ENCODE results near the gene IFT27.
"Not testable (repeated sequence)": the region's sequence is repeated elsewhere in the genome, so short reads cannot be mapped to it uniquely, and the experiment has no call there.

Gene IFT27

GRCh38 chr22:36765131-36765942 is 10.6 kb downstream of the IFT27 start:
- no peak for DNase-seq (ENCODE audit: low read depth)

GRCh38 chr22:36764641-36765040 is 11.3 kb downstream of the IFT27 start:
- DNase-seq (ENCODE audit: low read depth), result no peak

DNA sequence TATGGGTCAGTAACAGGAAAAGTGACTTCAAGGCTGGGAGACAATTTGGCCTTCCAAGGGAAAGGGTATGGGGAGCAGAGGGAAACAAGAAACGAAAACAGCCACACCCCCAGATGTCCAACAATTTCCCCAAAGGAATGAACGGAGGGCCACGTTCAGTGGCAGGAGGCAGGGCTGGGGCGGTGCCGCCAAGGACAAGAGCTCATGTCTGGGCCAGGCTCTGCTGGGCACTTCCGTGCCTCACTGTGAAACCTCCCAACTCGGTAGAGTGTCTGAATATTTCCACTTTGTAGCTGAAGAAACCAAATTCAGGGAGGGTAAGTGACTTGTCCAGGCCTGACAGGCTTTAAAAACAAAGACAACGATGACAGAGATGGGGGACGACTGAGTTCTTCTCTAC is 11.9 kb downstream of the IFT27 start:
- no peak for DNase-seq (ENCODE audit: low read depth)

- DNase-seq (ENCODE audit: low read depth), result no peak
Measured at GRCh38 chr22:36763576-36763975, 12.3 kb downstream of the IFT27 start.

GRCh38 chr22:36762687-36763260 is 13.1 kb downstream of the IFT27 start:
- no peak for DNase-seq (ENCODE audit: low read depth)

GRCh38 chr22:36761553-36762240 is 14.2 kb downstream of the IFT27 start:
- DNase-seq (ENCODE audit: low read depth), result no peak

DNA sequence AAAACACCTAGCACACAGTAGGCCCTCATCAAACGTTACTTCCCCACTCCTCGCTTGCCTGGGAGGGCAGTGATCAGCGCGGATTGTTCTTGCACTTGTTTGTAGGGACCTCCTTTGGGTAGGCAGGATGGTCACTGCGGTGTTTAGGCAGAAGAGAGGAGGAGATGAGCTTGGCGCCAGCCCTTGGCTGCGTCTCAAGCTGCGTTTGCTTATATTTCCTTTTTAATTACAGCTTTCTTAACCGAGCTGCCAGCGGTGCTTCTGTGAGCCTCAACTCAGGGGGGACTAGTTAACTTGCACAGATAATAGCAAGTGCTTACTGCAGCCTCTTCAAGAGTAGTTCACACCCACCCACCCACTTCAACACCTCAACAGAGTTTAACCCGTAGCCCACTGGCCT is 15.1 kb downstream of the IFT27 start:
- no peak for DNase-seq (ENCODE audit: low read depth)

- DNase-seq (ENCODE audit: low read depth), result no peak
Measured at GRCh38 chr22:36759481-36760159, 16.3 kb downstream of the IFT27 start.

- DNase-seq (ENCODE audit: low read depth), result no peak
Measured at GRCh38 chr22:36758792-36759271, 17.1 kb downstream of the IFT27 start.

DNA sequence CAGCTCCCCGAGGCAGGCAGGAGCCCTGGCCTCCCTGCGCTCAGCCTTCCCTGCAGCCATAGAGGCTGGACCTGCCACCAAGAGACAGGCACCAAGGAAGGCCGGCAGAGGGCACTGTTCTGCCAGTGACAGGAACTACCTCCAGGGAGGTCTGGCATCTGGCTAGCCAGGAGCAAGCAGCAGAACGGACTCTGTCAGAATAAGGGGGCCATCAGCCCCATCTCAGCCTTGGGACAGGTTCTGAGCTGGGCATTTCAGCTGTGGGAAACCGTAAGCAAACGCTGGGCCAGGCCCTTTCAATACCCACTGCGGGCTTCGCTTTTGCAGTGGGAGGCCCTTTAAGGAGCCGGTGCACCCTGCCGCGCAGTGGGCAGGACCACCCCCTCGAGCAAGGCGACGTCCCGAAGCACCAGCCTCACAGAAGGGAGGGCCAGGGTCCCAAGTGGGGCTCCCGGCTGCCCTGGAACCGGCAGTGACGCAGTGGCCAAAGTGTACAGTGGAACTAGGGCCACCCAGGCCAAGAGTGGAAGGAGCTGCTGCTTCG is 18.2 kb downstream of the IFT27 start:
- peak; percentile 71 for DNase-seq (ENCODE audit: low read depth)

- DNase-seq (ENCODE audit: low read depth), result no peak
Measured at GRCh38 chr22:36756746-36757655, 18.9 kb downstream of the IFT27 start.

DNA sequence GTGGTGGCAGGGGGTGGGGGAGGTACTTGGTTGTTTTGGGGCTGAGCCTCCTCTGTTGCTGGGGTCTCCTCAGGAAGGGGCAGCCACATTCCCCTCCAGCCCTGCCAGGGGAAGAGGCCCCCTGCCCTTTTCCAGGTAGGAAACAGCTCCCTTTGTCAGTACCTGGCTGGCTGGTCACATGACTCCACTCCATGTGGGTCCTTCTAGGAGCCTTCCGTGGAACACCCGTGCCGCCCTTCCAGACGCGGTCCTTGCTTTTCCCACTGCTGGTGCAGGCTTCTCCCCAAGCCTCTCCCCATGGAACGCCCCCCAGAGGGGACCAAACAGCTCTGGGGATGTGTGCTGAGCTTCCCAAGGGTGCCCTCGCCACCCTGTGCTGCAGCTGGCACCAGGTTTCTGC is 19.9 kb downstream of the IFT27 start:
- no peak for DNase-seq (ENCODE audit: low read depth)

DNA sequence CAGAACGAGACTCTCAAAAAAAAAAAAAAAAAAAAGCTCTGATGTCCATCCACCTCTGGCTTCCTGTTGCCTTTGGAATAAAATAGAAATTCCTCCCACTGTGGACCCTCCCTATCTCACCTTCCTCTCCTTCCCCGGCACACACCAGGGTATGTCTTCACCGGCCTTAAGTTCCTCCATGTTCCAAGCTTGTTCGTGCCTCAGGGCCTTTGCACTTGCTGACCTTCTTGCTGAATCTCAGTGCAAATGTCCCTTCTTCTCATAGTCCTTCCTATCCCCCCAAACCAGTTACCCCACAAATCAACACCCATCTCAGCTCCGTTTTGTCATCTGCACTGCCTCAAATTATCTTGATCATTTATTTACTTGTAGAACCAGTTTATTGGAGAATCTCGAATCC is 20.6 kb downstream of the IFT27 start:
- DNase-seq (ENCODE audit: low read depth), result no peak

- DNase-seq (ENCODE audit: low read depth), result not testable (repeated sequence)
Measured at GRCh38 chr22:36754881-36755280, 21.0 kb downstream of the IFT27 start.

GRCh38 chr22:36753916-36754315 is 22.0 kb downstream of the IFT27 start:
- no peak for DNase-seq (ENCODE audit: low read depth)

- DNase-seq (ENCODE audit: low read depth), result no peak
Measured at GRCh38 chr22:36753120-36753802, 22.7 kb downstream of the IFT27 start.

DNA sequence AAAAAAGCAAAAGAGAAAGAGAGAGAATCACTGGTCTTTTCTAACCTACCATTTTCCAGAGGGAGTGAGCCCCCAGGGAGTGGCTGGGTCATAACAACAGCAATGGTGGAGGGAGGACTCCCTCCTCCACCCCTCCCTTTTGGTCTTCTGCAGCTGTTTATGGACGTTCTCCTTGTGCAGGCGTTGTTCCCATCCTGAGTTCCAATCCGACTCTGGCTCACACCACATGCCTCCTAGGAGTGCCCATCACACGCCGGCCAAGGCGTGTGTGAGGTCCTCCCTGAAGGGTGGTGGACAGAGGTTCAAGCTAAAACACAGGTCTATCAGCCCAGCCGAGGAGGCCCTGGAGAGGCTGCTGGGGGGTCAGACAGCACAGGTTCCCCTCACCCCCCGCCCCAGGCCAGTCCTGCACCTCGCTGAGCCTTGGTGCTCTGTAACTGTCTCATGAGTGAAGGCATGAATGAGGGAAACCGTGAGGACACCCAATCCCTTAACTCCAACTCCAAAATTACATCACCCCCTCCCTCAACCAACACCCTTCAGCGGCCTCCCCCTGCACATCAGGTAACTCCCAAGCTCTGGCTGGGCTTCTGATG is 29.4 kb downstream of the IFT27 start:
- no peak for DNase-seq (ENCODE audit: low read depth)

- no peak for DNase-seq (ENCODE audit: low read depth)
Measured at GRCh38 chr22:36745301-36745995, 30.5 kb downstream of the IFT27 start.

GRCh38 chr22:36744791-36745190 is 31.1 kb downstream of the IFT27 start:
- no peak for DNase-seq (ENCODE audit: low read depth)

- DNase-seq (ENCODE audit: low read depth), result no peak
Measured at GRCh38 chr22:36744413-36744765, 31.5 kb downstream of the IFT27 start.

Measured in stimulated activated CD8-positive, alpha-beta memory T cell treated with anti-CD3 and anti-CD28 coated beads, Interleukin-4, amount 100 ng/mL, for 24 hours (primary cell).